IPS DF 6.9 (cell line): ENCODE measurements around the gene CDX1.

Experiments used
- DNase-seq: peaks from one replicate; pipeline ENCODE4 v3.0.0-alpha.2; 2013; ENCODE audit warnings: low read depth, low spot score
- H3K27ac ChIP-seq: one replicate; pipeline ENCODE4 v1.5.1; 2013; ENCODE audit warnings: low read length, control low read depth
- H3K27me3 ChIP-seq: 2 replicates; pipeline ENCODE4 v1.6.1; 2013; ENCODE audit warnings: mild to moderate bottlenecking, low read length; ENCODE audit not compliant: control insufficient read depth, insufficient read depth
- H3K36me3 ChIP-seq: 2 replicates; pipeline ENCODE4 v1.6.1; 2013; ENCODE audit warnings: low read length; ENCODE audit not compliant: control insufficient read depth, insufficient read depth
- H3K4me1 ChIP-seq: 2 replicates; pipeline ENCODE4 v1.6.1; 2013; ENCODE audit warnings: low read length; ENCODE audit not compliant: control insufficient read depth, insufficient read depth
- H3K4me3 ChIP-seq: 2 replicates; pipeline ENCODE4 v1.5.1; 2013; ENCODE audit warnings: mild to moderate bottlenecking, low read length
- H3K9me3 ChIP-seq: 2 replicates; pipeline ENCODE4 v1.6.1; 2013; ENCODE audit warnings: low read length, inconsistent platforms; ENCODE audit not compliant: control insufficient read depth, insufficient read depth
- WGBS: extraction: QIAGEN DNeasy Blood & Tissue Kit; methylation state at CpG from one replicate; pipeline ENCODE4 v1.1.7; 2013; ENCODE audit warnings: mixed read lengths, missing lambda C conversion rate; ENCODE audit not compliant: insufficient read length, insufficient coverage; 5-methylcytosine and 5-hydroxymethylcytosine counted together

Gene CDX1

DNA sequence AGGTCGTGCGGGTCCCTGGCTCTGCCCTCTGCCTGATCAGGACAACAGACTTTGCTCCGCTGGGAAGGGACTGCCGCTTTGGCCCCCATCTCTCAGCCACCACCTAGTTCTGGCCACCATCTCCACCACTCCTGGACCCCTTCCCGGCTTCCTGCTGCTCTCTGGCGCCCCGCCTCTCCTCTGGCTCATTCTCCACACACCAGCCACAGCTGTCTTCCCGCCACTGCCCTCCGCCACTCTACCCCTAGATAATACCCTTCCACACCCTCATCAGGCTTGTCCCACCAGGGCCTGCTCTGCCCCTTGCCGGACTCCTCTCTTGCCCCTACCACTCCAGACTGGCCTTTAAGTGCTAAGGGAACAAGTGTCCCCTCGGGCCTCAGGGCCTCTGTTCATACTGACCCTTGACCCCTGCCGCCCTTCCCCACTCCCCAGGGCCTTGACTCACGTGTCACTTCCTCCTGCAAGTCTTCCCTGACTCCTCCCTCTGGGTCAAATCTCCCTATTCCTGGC, 3.0 kb upstream of the CDX1 start:
- no peaks in the 10 kb centered on the region for H3K36me3 ChIP-seq
- H3K27me3 ChIP-seq = peaks cover 36% of the 10 kb centered on the region
- H3K4me1 ChIP-seq = no peaks in the 10 kb centered on the region
- H3K27ac ChIP-seq = no peak overlapping the region
- WGBS = no CpG with 5 or more reads among the region's 13 CpGs
- no peaks in the 10 kb centered on the region for H3K9me3 ChIP-seq
- H3K4me3 ChIP-seq = no peak overlapping the region
- DNase-seq = no peak

- H3K27ac ChIP-seq = no peak overlapping the region
- H3K4me3 ChIP-seq = no peak overlapping the region
- DNase-seq = no peak
- H3K27me3 ChIP-seq = peaks cover 44% of the 10 kb centered on the region
- no peaks in the 10 kb centered on the region for H3K9me3 ChIP-seq
- no peaks in the 10 kb centered on the region for H3K4me1 ChIP-seq
- no peaks in the 10 kb centered on the region for H3K36me3 ChIP-seq
- no CpG with 5 or more reads among the region's 6 CpGs for WGBS
Measured at GRCh38 chr5:150164211-150164980, 2.2 kb upstream of the CDX1 start.

GRCh38 chr5:150166037-150166649, 435 bp upstream of the CDX1 start:
- H3K27ac ChIP-seq = no peak overlapping the region
- no peaks in the 10 kb centered on the region for H3K9me3 ChIP-seq
- H3K36me3 ChIP-seq = no peaks in the 10 kb centered on the region
- no CpG with 5 or more reads among the region's 27 CpGs for WGBS
- no peak overlapping the region for H3K4me3 ChIP-seq
- H3K27me3 ChIP-seq = peaks cover 59% of the 10 kb centered on the region
- DNase-seq = no peak
- H3K4me1 ChIP-seq = no peaks in the 10 kb centered on the region

GRCh38 chr5:150167512-150167850, 903 bp downstream of the CDX1 start:
- Histone ChIP-seq H3K9me3 (no peaks in the 10 kb centered on the region), H3K27me3 (peaks cover 61% of the 10 kb centered on the region), H3K4me1 (no peaks in the 10 kb centered on the region), H3K36me3 (no peaks in the 10 kb centered on the region), H3K27ac (no peak overlapping the region), H3K4me3 (no peak overlapping the region)
- no CpG with 5 or more reads among the region's 15 CpGs for WGBS
- DNase-seq = no peak

GRCh38 chr5:150167908-150168307, 1.3 kb downstream of the CDX1 start:
- Histone ChIP-seq H3K4me1 (no peaks in the 10 kb centered on the region), H3K9me3 (no peaks in the 10 kb centered on the region), H3K36me3 (no peaks in the 10 kb centered on the region), H3K27me3 (peaks cover 61% of the 10 kb centered on the region), H3K4me3 (no peak overlapping the region), H3K27ac (no peak overlapping the region)
- WGBS = no CpG with 5 or more reads among the region's 14 CpGs
- DNase-seq = no peak

DNA sequence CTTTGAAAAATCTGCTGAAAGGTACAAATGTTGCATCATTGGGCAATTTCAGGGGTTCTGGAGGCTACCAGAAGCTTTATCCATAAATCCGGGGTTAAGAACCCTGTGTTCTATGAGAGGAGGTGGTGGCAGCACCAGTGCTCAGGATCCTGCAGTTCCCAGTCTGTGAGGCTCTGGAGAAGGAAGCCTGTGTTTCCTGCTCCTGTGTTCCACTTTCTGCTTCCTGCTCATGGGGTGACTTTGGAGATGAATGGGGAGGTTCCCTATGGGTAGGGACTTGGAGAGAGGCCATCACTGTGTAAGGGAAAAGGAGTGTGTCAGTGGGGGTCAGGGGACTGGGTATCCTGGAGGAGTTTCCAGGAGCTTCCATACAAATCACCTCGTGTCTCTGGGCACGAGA, 2.3 kb downstream of the CDX1 start:
- H3K27ac ChIP-seq = no peak overlapping the region
- no peak for DNase-seq
- no peaks in the 10 kb centered on the region for H3K36me3 ChIP-seq
- H3K4me1 ChIP-seq = no peaks in the 10 kb centered on the region
- no peaks in the 10 kb centered on the region for H3K9me3 ChIP-seq
- WGBS = no CpG with 5 or more reads among the region's 3 CpGs
- H3K27me3 ChIP-seq = peaks cover 61% of the 10 kb centered on the region
- no peak overlapping the region for H3K4me3 ChIP-seq

GRCh38 chr5:150172145-150172544, 5.6 kb downstream of the CDX1 start:
- WGBS = no CpG with 5 or more reads among the region's 1 CpG
- Histone ChIP-seq H3K36me3 (no peaks in the 10 kb centered on the region), H3K4me3 (no peak overlapping the region), H3K4me1 (no peaks in the 10 kb centered on the region), H3K27me3 (peaks cover 39% of the 10 kb centered on the region), H3K27ac (no peak overlapping the region), H3K9me3 (no peaks in the 10 kb centered on the region)
- no peak for DNase-seq

GRCh38 chr5:150172556-150172955, 6.0 kb downstream of the CDX1 start:
- WGBS = no CpG with 5 or more reads among the region's 4 CpGs
- no peak for DNase-seq
- Histone ChIP-seq H3K36me3 (no peaks in the 10 kb centered on the region), H3K27ac (no peak overlapping the region), H3K4me1 (no peaks in the 10 kb centered on the region), H3K9me3 (no peaks in the 10 kb centered on the region), H3K4me3 (no peak overlapping the region), H3K27me3 (peaks cover 35% of the 10 kb centered on the region)

GRCh38 chr5:150173161-150173560, 6.6 kb downstream of the CDX1 start:
- Histone ChIP-seq H3K4me3 (no peak overlapping the region), H3K36me3 (no peaks in the 10 kb centered on the region), H3K9me3 (no peaks in the 10 kb centered on the region), H3K27me3 (peaks cover 29% of the 10 kb centered on the region), H3K27ac (no peak overlapping the region), H3K4me1 (no peaks in the 10 kb centered on the region)
- no CpG with 5 or more reads among the region's 3 CpGs for WGBS
- DNase-seq = no peak

DNA sequence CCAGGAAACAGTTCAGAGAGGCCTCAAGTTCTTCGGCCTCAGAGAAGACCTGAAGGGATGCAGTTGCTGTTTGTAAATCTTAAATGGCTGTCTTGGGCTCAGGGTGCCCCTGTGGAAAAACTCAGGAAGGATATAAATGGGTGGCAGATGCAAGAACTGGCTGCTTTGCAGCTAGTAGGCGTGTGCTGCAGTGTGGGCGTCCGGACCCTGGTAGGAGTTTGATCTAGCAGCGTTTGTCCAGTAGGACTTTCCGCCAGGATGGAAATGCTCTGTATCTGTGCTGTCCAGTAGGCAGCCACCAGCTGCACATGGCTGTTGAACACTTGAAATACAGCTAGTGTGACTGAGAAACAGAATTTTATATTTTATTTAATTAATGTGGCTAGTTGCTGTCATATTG, 7.7 kb downstream of the CDX1 start:
- no CpG with 5 or more reads among the region's 6 CpGs for WGBS
- no peak overlapping the region for H3K27ac ChIP-seq
- peaks cover 18% of the 10 kb centered on the region for H3K27me3 ChIP-seq
- H3K36me3 ChIP-seq = no peaks in the 10 kb centered on the region
- H3K4me1 ChIP-seq = no peaks in the 10 kb centered on the region
- DNase-seq = no peak
- H3K4me3 ChIP-seq = no peak overlapping the region
- no peaks in the 10 kb centered on the region for H3K9me3 ChIP-seq

- no CpG with 5 or more reads among the region's 1 CpG for WGBS
- H3K27me3 ChIP-seq = peaks cover 10% of the 10 kb centered on the region; the same call in 1 of the 2 replicates
- no peaks in the 10 kb centered on the region for H3K9me3 ChIP-seq
- DNase-seq = no peak
- H3K4me3 ChIP-seq = no peak overlapping the region
- H3K36me3 ChIP-seq = no peaks in the 10 kb centered on the region
- no peak overlapping the region for H3K27ac ChIP-seq
- H3K4me1 ChIP-seq = no peaks in the 10 kb centered on the region
Measured at GRCh38 chr5:150175076-150175475, 8.5 kb downstream of the CDX1 start.
